GM19193 (cell line): ENCODE measurements around the gene PPY.

Experiments
- POLR2A ChIP-seq: IDR thresholded peaks from 4 replicates; pipeline ENCODE4 v1.6.1; 2011; ENCODE audit not compliant: insufficient read depth, insufficient read length; ENCODE audit errors: extremely low read depth

The PPY gene

GRCh38 chr17:43974382-43975266, 32.3 kb upstream of the PPY start:
- TF ChIP-seq POLR2A, result no peak

- TF ChIP-seq POLR2A, result no peak
Measured at GRCh38 chr17:43970366-43970765, 28.1 kb upstream of the PPY start.

GRCh38 chr17:43967251-43967875, 25.1 kb upstream of the PPY start:
- no peak for TF ChIP-seq POLR2A

- no peak for TF ChIP-seq POLR2A
Measured at GRCh38 chr17:43966276-43966675, 24.0 kb upstream of the PPY start.

- no peak for TF ChIP-seq POLR2A
Measured at GRCh38 chr17:43962479-43962878, 20.2 kb upstream of the PPY start.

GRCh38 chr17:43961954-43962353, 19.7 kb upstream of the PPY start:
- TF ChIP-seq POLR2A, result no peak

- TF ChIP-seq POLR2A, result no peak
Measured at GRCh38 chr17:43958748-43959352, 16.6 kb upstream of the PPY start.

- TF ChIP-seq POLR2A, result no peak
Measured at GRCh38 chr17:43956222-43956621, 13.9 kb upstream of the PPY start.

GRCh38 chr17:43953746-43954145, 11.5 kb upstream of the PPY start, which contains the start of gene PYY:
TSS of gene PYY (minus strand) at chr17:43953940. CDS start at chr17:43953483, 457 bp downstream.
- no peak for TF ChIP-seq POLR2A

- TF ChIP-seq POLR2A, result no peak
Measured at GRCh38 chr17:43952724-43953666, 10.7 kb upstream of the PPY start.

- TF ChIP-seq POLR2A, result no peak
Measured at GRCh38 chr17:43952351-43952723, 10.1 kb upstream of the PPY start.

- TF ChIP-seq POLR2A, result no peak
Measured at GRCh38 chr17:43951750-43952149, 9.5 kb upstream of the PPY start.

- no peak for TF ChIP-seq POLR2A
Measured at GRCh38 chr17:43950554-43950953, 8.3 kb upstream of the PPY start.

- no peak for TF ChIP-seq POLR2A
Measured at GRCh38 chr17:43949781-43950180, 7.5 kb upstream of the PPY start.

- no peak for TF ChIP-seq POLR2A
Measured at GRCh38 chr17:43946781-43947180, 4.5 kb upstream of the PPY start.
